CD1c-positive myeloid dendritic cell (primary cell): ENCODE results near the gene GPR17.

ENCODE experiments used
- DNase-seq: peaks from one replicate; pipeline ENCODE4 v3.0.0-alpha.2; 2016; ENCODE audit errors: extremely low spot score

GPR17 gene

GRCh38 chr2:127630096-127630863 is 15.7 kb upstream of the GPR17 start:
- DNase-seq, result peak; percentile 44

DNA sequence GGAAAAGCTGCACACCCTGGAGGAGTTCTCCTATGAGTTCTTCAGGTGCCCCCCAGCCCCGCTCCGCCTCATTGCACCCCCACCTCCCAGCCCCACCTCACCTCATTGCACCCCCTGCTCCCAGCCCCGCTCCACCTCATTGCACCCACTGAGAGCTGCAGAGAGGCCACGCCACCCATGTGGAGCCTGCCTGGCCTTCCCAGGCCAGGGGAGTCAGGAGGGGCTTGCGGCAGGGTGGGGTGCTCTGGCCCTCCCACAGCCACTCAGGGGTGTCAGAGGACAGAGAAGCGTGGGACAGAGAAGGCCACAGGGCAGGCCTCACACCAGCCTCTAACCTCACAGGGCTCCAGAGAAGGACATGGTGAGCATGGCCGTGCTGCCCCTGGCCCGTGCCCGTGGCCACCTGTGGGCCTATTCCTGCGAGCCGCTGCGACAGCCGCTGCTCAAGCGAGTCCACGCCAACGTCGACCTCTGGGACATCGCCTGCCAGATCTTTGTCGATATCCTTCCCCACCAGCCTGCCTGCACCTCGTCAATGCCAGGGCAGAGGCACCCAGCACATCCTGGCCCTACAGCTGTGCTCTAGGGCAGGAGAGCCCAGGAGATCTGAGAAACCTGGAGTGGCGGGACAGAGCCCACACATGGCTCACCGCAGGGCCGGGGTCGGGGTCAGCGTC is 15.0 kb upstream of the GPR17 start:
- DNase-seq, result no peak

DNA sequence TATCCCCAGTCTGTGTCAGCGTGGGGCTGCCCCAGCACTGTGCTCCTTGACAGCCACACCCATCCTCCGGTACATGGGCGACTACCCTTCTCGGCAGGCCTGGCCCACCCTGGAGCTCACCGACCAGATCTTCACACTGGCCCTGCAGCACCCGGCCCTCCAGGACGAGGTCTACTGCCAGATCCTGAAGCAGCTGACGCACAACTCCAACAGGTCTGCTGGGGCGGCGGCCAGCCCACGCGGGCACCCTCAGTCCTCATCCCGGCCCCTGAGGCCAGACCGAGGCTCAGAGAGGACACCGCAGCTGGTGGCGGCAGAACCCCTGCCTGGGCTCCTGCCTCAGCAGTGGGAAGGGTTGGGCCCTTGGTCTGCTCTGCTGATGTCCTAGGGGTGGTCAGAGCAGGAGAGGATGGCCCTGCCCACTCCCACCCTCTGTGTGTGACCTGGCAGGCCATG is 14.4 kb upstream of the GPR17 start:
- DNase-seq, result no peak

DNA sequence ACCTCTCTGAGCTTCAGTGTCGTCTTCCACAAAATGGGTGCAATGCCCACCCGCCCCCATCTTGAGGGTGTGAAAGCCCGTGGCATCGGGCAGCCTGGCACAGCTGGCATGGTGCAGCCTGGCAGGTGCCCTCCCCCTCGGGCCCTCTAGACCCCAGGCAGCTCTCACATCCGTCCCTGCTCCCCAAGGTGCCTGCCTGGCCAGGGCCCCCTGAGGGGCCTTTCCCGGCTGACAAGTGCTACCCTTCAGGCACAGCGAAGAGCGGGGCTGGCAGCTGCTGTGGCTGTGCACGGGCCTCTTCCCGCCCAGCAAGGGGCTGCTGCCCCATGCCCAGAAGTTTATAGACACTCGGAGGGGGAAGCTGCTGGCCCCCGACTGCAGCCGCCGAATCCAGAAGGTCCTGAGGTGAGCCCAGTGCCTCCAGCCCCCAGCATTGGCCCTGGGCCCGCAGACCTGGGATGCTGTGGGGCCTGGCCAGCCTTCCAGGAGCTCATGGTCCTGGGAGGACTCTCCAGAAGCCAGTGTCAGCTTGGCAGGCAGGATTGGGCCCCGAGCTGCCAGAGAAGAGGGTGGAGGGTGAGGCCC is 13.9 kb upstream of the GPR17 start:
- DNase-seq, result no peak

- DNase-seq, result no peak
Measured at GRCh38 chr2:127632592-127633489, 13.1 kb upstream of the GPR17 start.

GRCh38 chr2:127633556-127634065 is 12.3 kb upstream of the GPR17 start:
- peak; percentile 13 for DNase-seq

- peak; percentile 14 for DNase-seq
Measured at GRCh38 chr2:127634066-127634617, 11.8 kb upstream of the GPR17 start.

- DNase-seq, result no peak
Measured at GRCh38 chr2:127634626-127635379, 11.2 kb upstream of the GPR17 start.

GRCh38 chr2:127635380-127636237 is 10.3 kb upstream of the GPR17 start:
- no peak for DNase-seq

DNA sequence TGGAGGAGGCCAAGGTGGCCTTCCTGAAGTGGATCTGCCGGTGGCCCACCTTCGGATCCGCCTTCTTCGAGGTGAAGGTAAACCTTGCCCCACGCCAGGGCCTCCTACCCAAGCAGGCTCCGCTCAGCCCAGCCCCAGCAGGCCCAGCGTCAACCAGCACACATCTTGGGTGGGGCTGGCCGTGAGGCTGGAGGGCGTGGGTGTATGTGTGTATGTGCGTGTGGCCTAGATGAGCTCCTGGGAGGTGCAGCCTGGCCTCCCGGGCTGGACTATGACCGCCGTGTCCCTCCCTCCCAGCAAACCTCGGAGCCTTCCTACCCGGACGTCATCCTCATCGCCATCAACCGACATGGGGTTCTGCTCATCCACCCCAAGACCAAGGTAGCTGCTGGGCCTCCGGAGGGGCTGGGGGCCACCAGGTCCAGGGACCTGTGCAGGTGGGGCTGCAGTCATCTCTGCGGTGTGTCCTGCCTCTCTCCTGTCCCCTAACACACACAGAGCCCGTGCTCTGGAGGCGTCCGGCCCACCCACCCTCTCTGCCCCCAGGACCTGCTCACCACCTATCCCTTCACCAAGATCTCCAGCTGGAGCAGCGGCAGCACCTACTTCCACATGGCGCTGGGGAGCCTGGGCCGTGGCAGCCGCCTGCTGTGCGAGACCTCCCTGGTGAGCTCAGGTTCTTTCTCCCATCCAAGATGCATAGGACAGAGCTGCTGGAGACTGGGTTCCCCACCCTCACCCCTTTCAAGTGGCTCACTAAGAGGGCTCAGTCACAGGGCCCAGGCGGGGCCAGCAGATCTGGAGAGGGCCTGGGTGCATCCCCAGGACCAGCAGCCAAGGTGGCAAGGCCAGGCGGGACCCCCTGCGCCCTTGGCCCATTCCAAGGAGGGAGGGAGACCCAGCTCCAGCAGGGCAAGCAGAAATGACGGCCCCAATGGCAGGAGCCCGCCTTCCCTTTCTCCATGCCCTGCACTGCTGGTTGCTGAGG is 9.4 kb upstream of the GPR17 start:
- no peak for DNase-seq

DNA sequence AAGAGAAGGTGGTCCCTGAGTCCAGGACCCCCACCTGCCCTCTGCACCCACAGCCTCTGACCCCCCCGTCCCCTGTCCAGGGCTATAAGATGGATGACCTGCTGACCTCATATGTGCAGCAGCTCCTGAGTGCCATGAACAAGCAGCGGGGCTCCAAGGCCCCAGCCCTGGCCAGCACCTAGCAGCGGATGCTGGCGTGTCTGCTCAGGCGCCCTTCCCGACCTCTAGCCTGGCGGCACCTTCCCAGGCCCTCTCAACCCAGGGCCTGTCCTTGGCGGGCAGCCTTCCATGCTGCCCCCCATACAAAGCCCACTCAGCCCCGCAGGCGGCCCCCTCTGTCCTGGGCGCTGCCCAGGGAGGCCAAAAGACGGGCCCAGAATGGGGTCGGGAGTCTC is 8.7 kb upstream of the GPR17 start:
- no peak for DNase-seq

DNA sequence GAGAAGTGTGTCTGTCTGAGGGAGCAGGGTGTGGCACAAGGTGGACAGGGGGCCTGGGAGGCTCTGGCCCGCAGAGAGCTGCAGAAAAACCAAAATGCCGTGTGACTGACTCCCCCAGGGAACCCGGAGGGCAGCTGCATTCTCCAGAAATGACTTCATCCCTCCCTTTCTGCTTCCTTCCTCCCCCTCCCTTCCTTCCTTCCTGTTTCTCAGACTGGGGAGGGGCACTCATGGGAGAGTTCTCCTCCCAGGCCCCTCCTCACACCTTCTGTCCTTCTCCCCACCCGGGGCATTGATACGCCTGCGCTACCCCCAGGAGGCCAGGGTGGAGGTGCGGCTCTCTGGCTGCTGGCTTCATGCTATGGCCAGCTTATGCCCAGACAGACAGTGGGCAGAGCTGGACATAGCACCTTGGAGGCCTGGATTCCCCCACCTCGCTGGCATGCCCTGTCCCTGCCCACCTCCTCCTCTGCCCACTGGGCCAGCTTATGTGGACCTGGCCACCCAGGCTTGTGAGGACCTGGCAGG is 8.2 kb upstream of the GPR17 start:
- peak; percentile 57 for DNase-seq

DNA sequence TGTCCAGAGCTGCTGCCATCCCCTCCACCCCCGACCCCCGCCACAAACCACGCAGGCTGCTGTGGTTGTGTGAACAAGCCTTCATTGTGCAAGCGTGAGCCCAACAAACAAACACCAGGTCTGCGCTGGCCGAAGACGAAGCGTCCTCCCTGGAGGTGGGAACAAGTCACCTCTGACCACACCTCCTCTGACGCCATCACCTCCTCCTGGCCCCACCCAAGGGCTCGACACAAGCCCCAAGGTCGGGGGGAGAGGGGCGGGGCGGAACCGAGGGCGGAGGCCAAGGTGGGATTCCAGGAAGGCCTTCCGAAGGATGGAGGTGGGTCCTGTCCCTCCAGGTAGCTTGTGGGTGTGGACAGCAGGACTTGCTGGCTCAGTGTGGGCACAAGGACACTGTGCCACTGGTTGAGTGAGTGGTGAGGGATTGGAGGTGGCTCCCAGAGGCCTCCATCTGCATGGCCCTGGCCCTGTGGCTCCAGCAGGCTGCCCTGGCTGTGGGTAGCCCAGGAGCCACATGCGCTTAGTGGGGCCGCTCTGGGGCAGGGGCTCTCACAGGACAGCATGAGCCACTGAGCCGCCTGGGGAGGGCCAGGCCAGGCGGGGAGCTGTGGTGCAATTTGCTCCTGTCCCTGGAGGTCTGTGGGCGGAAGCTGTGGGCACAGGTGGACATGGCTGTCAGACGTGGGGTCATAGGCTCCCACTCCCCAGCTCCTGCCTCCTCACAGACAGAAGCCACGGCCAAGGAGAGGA is 7.4 kb upstream of the GPR17 start:
- peak; percentile 16 for DNase-seq

GRCh38 chr2:127639111-127639474 is 6.9 kb upstream of the GPR17 start:
- DNase-seq, result no peak

DNA sequence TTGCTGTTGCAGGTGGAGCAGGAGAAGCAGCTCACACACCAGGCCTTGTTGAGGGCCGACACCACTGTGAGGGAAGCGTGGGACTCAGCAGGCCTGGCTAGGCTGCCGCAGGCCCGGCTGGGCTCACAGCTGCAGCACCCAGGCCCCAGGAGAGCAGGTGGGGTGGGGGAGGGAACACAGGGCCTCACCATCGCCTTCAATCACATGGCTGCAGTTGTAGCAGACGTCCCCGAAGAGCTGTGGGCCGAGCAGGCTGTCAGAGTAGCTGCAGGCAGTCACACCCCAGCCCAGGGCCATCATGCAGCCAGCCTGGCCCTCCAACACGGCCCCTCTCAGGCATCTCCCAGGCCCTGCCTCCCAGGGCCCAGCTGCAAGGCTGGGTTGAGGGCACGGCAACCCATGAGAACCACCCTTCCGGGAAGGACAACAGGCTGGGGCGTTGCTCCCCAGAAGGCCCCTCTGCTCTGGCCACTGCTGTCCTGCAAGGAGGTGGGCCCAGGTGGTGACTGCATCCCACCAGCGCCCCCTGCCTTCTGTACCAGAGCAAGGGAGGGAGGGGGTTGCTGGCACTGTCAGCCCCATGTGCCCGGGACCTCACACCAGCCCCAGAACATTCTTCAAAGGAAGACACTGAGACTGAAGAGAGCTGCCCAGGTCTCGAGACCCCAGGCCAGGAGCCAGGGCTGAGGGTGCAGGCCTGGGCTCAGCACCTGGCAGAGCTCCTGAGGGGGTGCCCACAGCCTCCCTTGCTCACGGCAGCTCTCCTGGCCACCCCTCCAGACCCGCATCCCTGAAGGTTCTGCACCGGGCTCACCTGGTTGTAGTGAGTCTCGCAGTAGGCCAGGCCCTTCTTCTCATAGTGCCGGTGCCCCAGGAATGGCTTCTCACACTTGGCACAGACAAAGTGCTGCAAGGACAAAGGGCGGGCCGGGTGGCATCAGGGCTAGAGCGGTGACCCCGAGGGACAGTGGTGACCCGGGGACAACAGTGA is 5.6 kb upstream of the GPR17 start:
- DNase-seq, result no peak

- DNase-seq, result no peak
Measured at GRCh38 chr2:127641133-127641532, 4.8 kb upstream of the GPR17 start.
